ENCODE measurements around the gene ANKRD45. TPM values are rescaled to one million over a fixed set of nuclear protein-coding genes. Genes with fewer than 3 reads are reported as not detected.

The ANKRD45 gene
- total and polyA plus RNA-seq, 2 of the 8 experiments (the other 6 are each of a cell fraction or from before 2014, with no cell fraction given) = 0.41 to 2.8 TPM

DNA sequence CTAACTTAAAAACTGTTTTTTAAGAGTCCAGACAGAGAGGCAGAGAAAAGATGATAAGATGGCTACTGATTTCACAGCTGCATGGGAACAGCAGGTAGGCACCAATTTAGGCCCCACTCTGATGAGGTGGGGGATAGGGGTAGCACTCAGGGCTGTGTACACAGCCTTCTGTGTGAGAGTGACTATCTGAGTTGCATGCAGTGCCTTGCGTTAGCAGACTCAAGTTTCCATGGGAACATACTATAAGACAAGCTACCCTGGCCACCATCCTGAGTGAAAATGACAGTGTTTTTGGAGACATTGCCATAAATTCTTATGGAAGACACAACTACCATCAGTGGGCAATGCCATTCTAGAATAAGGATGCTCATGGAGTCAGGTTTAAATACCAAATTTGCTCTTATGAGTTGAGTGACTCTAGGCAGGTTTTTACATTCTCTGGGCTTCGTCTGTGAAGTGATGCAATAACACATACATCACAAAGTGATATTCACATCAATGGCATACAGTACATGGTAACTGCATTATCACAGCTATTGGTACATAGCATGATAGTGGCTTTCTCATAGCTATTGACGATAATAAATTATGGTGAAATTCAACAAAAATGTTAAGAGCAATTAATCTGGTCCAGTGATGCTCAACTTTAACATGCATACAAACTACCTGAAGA is 97.3 kb downstream of the ANKRD45 start (continued):
- no peak for TF ChIP-seq CHD2 (IDR thresholded peaks at IDR 0.05; ENCODE audit: low read length)
- TF ChIP-seq CREB1 (IDR thresholded peaks at IDR 0.05) = no peak
- TF ChIP-seq, protein P1, sequence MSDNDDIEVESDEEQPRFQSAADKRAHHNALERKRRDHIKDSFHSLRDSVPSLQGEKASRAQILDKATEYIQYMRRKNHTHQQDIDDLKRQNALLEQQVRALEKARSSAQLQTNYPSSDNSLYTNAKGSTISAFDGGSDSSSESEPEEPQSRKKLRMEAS (IDR thresholded peaks at IDR 0.05) = no peak
- TF ChIP-seq, protein P2, sequence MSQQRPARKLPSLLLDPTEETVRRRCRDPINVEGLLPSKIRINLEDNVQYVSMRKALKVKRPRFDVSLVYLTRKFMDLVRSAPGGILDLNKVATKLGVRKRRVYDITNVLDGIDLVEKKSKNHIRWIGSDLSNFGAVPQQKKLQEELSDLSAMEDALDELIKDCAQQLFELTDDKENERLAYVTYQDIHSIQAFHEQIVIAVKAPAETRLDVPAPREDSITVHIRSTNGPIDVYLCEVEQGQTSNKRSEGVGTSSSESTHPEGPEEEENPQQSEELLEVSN (IDR thresholded peaks at IDR 0.05) = no peak
- no peak for TF ChIP-seq EZH2 (IDR thresholded peaks at IDR 0.05; ENCODE audit: low read depth, low read length, severe bottlenecking)
- TF ChIP-seq RBBP5 (IDR thresholded peaks at IDR 0.05; ENCODE audit: borderline replicate concordance, low read depth, low read length) = no peak
